Fibroblast of lung (primary cell): ENCODE measurements around the gene TMPRSS11A. TPM values are rescaled to one million over a fixed set of nuclear protein-coding genes. Genes with fewer than 3 reads are reported as not detected.

ENCODE experiments used
- DNase-seq, 2 donors: peaks; one replicate each; pipeline versions ENCODE4 v3.0.0 to v3.0.0-alpha.2; 2010; ENCODE audit warnings: low read depth in 2 of 2
- H2AFZ ChIP-seq: 2 replicates; pipeline ENCODE4 v1.5.1; 2012; ENCODE audit warnings: low read length, control low read depth, inconsistent platforms
- H3K27ac ChIP-seq: 2 replicates; pipeline ENCODE4 v1.5.1; 2011; ENCODE audit warnings: low read length, control low read depth; ENCODE audit not compliant: insufficient read depth
- H3K27me3 ChIP-seq: 2 replicates; pipeline ENCODE4 v1.5.1; 2011; ENCODE audit warnings: mild to moderate bottlenecking, low read length; ENCODE audit not compliant: control insufficient read depth, insufficient read depth
- H3K36me3 ChIP-seq: 2 replicates; pipeline ENCODE4 v1.5.1; 2011; ENCODE audit warnings: low read length; ENCODE audit not compliant: control insufficient read depth, insufficient read depth
- H3K4me1 ChIP-seq: 2 replicates; pipeline ENCODE4 v1.5.1; 2011; ENCODE audit warnings: low read length; ENCODE audit not compliant: control insufficient read depth, insufficient read depth; ENCODE audit errors: extremely low read depth
- H3K4me2 ChIP-seq: 2 replicates; pipeline ENCODE4 v1.5.1; 2011; ENCODE audit warnings: low read length, control low read depth; ENCODE audit not compliant: insufficient read depth; ENCODE audit errors: extremely low read depth
- H3K4me3 ChIP-seq, 4 experiments: fragments of 200-600 bp in 1 of 4; sonication (generic) in 1 of 4; replicated peaks in 1 of 4; 2 replicates each; pipeline ENCODE4 v1.5.1; 2011 to 2016; ENCODE audit warnings: low read length in 4 of 4, low read depth in 3 of 4, mild to moderate bottlenecking in 3 of 4, control low read depth in 2 of 4, inconsistent platforms in 1 of 4, mixed read lengths in 1 of 4; ENCODE audit not compliant: insufficient read depth in 1 of 4; ENCODE audit errors: control extremely low read depth in 1 of 4
- H3K79me2 ChIP-seq: 2 replicates; pipeline ENCODE4 v1.5.1; 2012; ENCODE audit warnings: mild to moderate bottlenecking, low read length, inconsistent platforms; ENCODE audit not compliant: control insufficient read depth, insufficient read depth
- H3K9ac ChIP-seq: 2 replicates; pipeline ENCODE4 v1.5.1; 2011; ENCODE audit warnings: mild to moderate bottlenecking, low read length, control low read depth; ENCODE audit not compliant: insufficient read depth
- H3K9me3 ChIP-seq: 2 replicates; pipeline ENCODE4 v1.5.1; 2012; ENCODE audit warnings: low read depth, low read length; ENCODE audit not compliant: control insufficient read depth, insufficient read depth
- H4K20me1 ChIP-seq: 2 replicates; pipeline ENCODE4 v1.5.1; 2011; ENCODE audit warnings: low read length; ENCODE audit not compliant: control insufficient read depth, insufficient read depth; ENCODE audit errors: extremely low read depth
- CTCF ChIP-seq, 2 donors: IDR thresholded peaks in 1 of 2; conservative IDR thresholded peaks in 1 of 2; 1 replicate in 1 of 2; 2 replicates in 1 of 2; pipeline ENCODE4 v1.5.1; 2011 to 2012; ENCODE audit warnings: low read length in 2 of 2, control low read depth in 1 of 2, inconsistent platforms in 1 of 2, low read depth in 1 of 2, mild to moderate bottlenecking in 1 of 2
- EZH2 ChIP-seq: IDR thresholded peaks from 2 replicates; pipeline ENCODE4 v1.5.1; 2012; ENCODE audit warnings: low read length, control low read depth, mild to moderate bottlenecking; ENCODE audit errors: missing control alignments
- polyA plus RNA-seq, 2 donors: library from polyadenylated mRNA; depleted of rRNA in 1 of 2; stranded (reverse) in 1 of 2; unstranded in 1 of 2; fragments of >200 nt; gene quantifications; 2 replicates each; pipeline ENCODE4 v1.2.1, GENCODE V29; 2011 to 2012; ENCODE audit warnings: missing spikeins in 1 of 2
- total RNA-seq: library from RNA; depleted of rRNA; stranded (reverse); fragments of >200 nt; gene quantifications from 2 replicates; pipeline ENCODE4 v1.2.1, GENCODE V29; 2014

The TMPRSS11A gene
- total and polyA plus RNA-seq, 2 donors (not counting 1 experiment from before 2014, with no cell fraction given) = not detected

DNA sequence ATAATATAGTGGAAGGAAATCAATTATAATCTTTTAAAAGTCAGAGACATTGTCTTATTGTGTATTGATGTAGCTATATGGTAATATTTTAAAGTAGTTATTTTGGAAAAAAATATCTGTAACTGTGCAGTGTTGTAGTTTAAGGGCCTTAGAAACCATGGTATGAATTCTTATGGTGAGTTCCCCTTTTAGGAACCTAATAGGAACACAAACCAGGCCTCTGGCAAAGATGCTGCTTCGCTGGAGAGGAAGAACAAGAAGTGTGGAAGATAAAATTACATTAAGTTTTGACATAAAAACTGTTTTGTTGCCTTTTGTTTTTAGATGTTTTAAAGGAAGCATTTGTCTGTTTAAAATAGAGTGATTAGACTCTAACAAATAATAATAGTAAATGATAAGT is 68.6 kb downstream of the TMPRSS11A start:
- Histone ChIP-seq H3K27ac (no peak overlapping the region), H2AFZ (no peak overlapping the region), H3K79me2 (no peaks in the 10 kb centered on the region), H3K4me3 (no peak overlapping the region), H3K4me2 (no peak overlapping the region), H3K27me3 (no peaks in the 10 kb centered on the region), H3K36me3 (no peaks in the 10 kb centered on the region), H4K20me1 (no peaks in the 10 kb centered on the region), H3K4me1 (no peaks in the 10 kb centered on the region), H3K9ac (no peak overlapping the region), H3K9me3 (no peaks in the 10 kb centered on the region)
- TF ChIP-seq CTCF (conservative IDR thresholded peaks at IDR 0.05 in 1 of 2, IDR thresholded peaks at IDR 0.05 in 1 of 2; ENCODE audit: low read depth in 1 of 2, low read length in 2 of 2) = no peak
- no peak for TF ChIP-seq EZH2
- no peak for DNase-seq

DNA sequence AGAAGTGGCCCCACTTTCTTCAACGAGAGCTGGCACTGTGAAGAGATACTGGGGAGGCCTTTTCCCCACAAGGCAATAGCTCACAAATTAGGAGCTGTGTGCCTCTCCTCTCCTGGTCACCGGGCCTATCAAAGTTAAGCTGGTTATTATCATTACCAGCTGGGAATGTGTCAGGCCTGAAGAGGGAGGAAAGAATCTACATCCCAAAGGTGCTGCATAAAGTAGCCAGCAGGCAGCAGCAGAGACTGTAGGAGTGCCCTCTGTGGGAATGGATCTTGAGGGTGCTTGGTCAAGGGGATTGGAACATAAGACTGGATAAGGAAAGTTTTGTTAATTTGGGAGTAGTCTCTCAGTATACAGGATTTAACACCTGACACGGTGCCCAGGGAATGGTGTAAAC is 70.4 kb downstream of the TMPRSS11A start:
- Histone ChIP-seq H3K27me3 (no peaks in the 10 kb centered on the region), H3K36me3 (no peaks in the 10 kb centered on the region), H3K27ac (no peak overlapping the region), H3K79me2 (no peaks in the 10 kb centered on the region), H3K9me3 (no peaks in the 10 kb centered on the region), H3K4me3 (no peak overlapping the region), H4K20me1 (no peaks in the 10 kb centered on the region), H3K4me1 (no peaks in the 10 kb centered on the region), H3K4me2 (no peak overlapping the region), H2AFZ (no peak overlapping the region), H3K9ac (no peak overlapping the region)
- TF ChIP-seq CTCF (conservative IDR thresholded peaks at IDR 0.05 in 1 of 2, IDR thresholded peaks at IDR 0.05 in 1 of 2; ENCODE audit: low read depth in 1 of 2, low read length in 2 of 2) = no peak
- no peak for TF ChIP-seq EZH2
- no peak for DNase-seq

DNA sequence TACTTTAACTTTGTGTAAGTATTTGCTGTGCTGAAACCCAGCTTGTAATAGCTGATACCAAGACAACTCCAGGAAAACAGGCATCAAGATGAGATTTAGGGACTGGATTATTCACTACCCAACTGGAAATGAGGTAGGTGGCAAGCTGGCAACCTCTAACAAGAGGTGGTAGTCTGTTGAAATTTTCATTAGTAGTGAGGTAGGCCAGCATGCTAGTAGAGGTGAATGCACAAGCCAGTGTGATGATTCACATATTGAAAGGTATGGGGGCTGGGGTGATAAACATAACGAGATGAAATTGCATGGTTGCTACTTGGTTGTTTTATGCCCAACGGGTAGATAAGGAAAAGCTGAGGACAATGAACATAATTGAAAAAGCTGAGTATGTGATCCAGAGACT is 71.0 kb downstream of the TMPRSS11A start:
- H2AFZ ChIP-seq = no peak overlapping the region
- no peaks in the 10 kb centered on the region for H3K4me1 ChIP-seq
- DNase-seq = no peak
- H3K9ac ChIP-seq = no peak overlapping the region
- H3K4me2 ChIP-seq = no peak overlapping the region
- TF ChIP-seq CTCF (conservative IDR thresholded peaks at IDR 0.05 in 1 of 2, IDR thresholded peaks at IDR 0.05 in 1 of 2; ENCODE audit: low read depth in 1 of 2, low read length in 2 of 2) (no peak), EZH2 (no peak)
- H4K20me1 ChIP-seq = no peaks in the 10 kb centered on the region
- H3K4me3 ChIP-seq = no peak overlapping the region
- H3K9me3 ChIP-seq = no peaks in the 10 kb centered on the region
- H3K27ac ChIP-seq = no peak overlapping the region
- no peaks in the 10 kb centered on the region for H3K79me2 ChIP-seq
- H3K27me3 ChIP-seq = no peaks in the 10 kb centered on the region
- no peaks in the 10 kb centered on the region for H3K36me3 ChIP-seq
